H9 (cell line): ENCODE data around the gene VPS4A. TPM values are rescaled to one million over a fixed set of nuclear protein-coding genes. Genes with fewer than 3 reads are reported as not detected.

Source experiments
- DNase-seq: peaks from one replicate; pipeline ENCODE4 v3.0.0-alpha.2; 2017
- H2AFZ ChIP-seq: one replicate; pipeline ENCODE4 v1.6.1; 2013; ENCODE audit warnings: mild to moderate bottlenecking, low read length, control low read depth, moderate library complexity
- H2AK5ac ChIP-seq: 2 replicates; pipeline ENCODE4 v1.6.1; 2013; ENCODE audit warnings: low read length, control low read depth, mixed read lengths; ENCODE audit not compliant: insufficient read length
- H2BK120ac ChIP-seq: one replicate; pipeline ENCODE4 v1.6.1; 2013; ENCODE audit warnings: low read depth, mild to moderate bottlenecking, low read length, control low read depth, inconsistent platforms; ENCODE audit not compliant: poor library complexity, severe bottlenecking
- H2BK12ac ChIP-seq: 2 replicates; pipeline ENCODE4 v1.6.1; 2013; ENCODE audit warnings: low read length, control low read depth, mixed read lengths, low read depth; ENCODE audit not compliant: insufficient read length
- H2BK15ac ChIP-seq: 2 replicates; pipeline ENCODE4 v1.6.1; 2013; ENCODE audit warnings: low read depth, low read length, control low read depth
- H2BK20ac ChIP-seq: one replicate; pipeline ENCODE4 v1.6.1; 2013; ENCODE audit warnings: low read depth, mild to moderate bottlenecking, low read length, control low read depth, inconsistent platforms; ENCODE audit not compliant: poor library complexity, severe bottlenecking
- H2BK5ac ChIP-seq: 2 replicates; pipeline ENCODE4 v1.6.1; 2013; ENCODE audit warnings: low read length, control low read depth, mixed read lengths; ENCODE audit not compliant: insufficient read length
- H3K14ac ChIP-seq: 2 replicates; pipeline ENCODE4 v1.6.1; 2013; ENCODE audit warnings: low read length, control low read depth; ENCODE audit not compliant: insufficient read depth
- H3K18ac ChIP-seq: 2 replicates; pipeline ENCODE4 v1.6.1; 2013; ENCODE audit warnings: low read depth, mild to moderate bottlenecking, mixed read lengths, low read length, control low read depth; ENCODE audit not compliant: insufficient read length
- H3K23ac ChIP-seq: 2 replicates; pipeline ENCODE4 v1.6.1; 2013; ENCODE audit warnings: low read length, control low read depth, mixed read lengths, low read depth; ENCODE audit not compliant: insufficient read length
- H3K23me2 ChIP-seq: 2 replicates; pipeline ENCODE4 v1.6.1; 2013; ENCODE audit warnings: low read depth, mild to moderate bottlenecking, mixed read lengths, low read length, control low read depth; ENCODE audit not compliant: insufficient read length, poor library complexity, severe bottlenecking
- H3K27ac ChIP-seq: 2 replicates; pipeline ENCODE4 v1.5.1; 2013; ENCODE audit warnings: low read length, control low read depth, mixed read lengths, low read depth; ENCODE audit not compliant: insufficient read length
- H3K27me3 ChIP-seq: 2 replicates; pipeline ENCODE4 v1.6.1; 2013; ENCODE audit warnings: low read length, control low read depth, inconsistent platforms; ENCODE audit not compliant: insufficient read depth
- H3K4ac ChIP-seq: 2 replicates; pipeline ENCODE4 v1.6.1; 2013; ENCODE audit warnings: low read depth, mild to moderate bottlenecking, control low read depth, inconsistent platforms, low read length, moderate library complexity
- H3K4me1 ChIP-seq: 2 replicates; pipeline ENCODE4 v1.6.1; 2013; ENCODE audit warnings: low read length, control low read depth, inconsistent platforms; ENCODE audit not compliant: insufficient read depth
- H3K4me2 ChIP-seq: 2 replicates; pipeline ENCODE4 v1.6.1; 2013; ENCODE audit warnings: low read length, control low read depth, mixed read lengths; ENCODE audit not compliant: insufficient read length, insufficient read depth
- H3K56ac ChIP-seq: 2 replicates; pipeline ENCODE4 v1.6.1; 2013; ENCODE audit warnings: low read depth, mild to moderate bottlenecking, mixed read lengths, low read length, control low read depth; ENCODE audit not compliant: insufficient read length
- H3K79me1 ChIP-seq: 2 replicates; pipeline ENCODE4 v1.6.1; 2013; ENCODE audit warnings: low read depth, mild to moderate bottlenecking, moderate library complexity, low read length, control low read depth, inconsistent platforms; ENCODE audit not compliant: insufficient read depth, poor library complexity, severe bottlenecking
- H3K79me2 ChIP-seq: 2 replicates; pipeline ENCODE4 v1.6.1; 2013; ENCODE audit warnings: low read length, control low read depth, inconsistent platforms; ENCODE audit not compliant: insufficient read depth
- H3K9ac ChIP-seq: 2 replicates; pipeline ENCODE4 v1.6.1; 2013; ENCODE audit warnings: low read length, control low read depth, mixed read lengths; ENCODE audit not compliant: insufficient read length; ENCODE audit errors: extremely low read depth
- H3K9me3 ChIP-seq: one replicate; pipeline ENCODE4 v1.6.1; 2013; ENCODE audit warnings: low read depth, low read length, inconsistent platforms; ENCODE audit not compliant: control insufficient read depth
- H3T11ph ChIP-seq: one replicate; pipeline ENCODE4 v1.6.1; 2013; ENCODE audit warnings: mild to moderate bottlenecking, low read length, control low read depth, inconsistent platforms
- H4K20me1 ChIP-seq: one replicate; pipeline ENCODE4 v1.6.1; 2013; ENCODE audit not compliant: control insufficient read depth, insufficient read length, insufficient read depth
- H4K5ac ChIP-seq: 2 replicates; pipeline ENCODE4 v1.6.1; 2013; ENCODE audit warnings: low read depth, mild to moderate bottlenecking, mixed read lengths, low read length, control low read depth; ENCODE audit not compliant: insufficient read length
- H4K8ac ChIP-seq: replicated peaks from 2 replicates; pipeline ENCODE4 v1.6.1; 2013; ENCODE audit warnings: low read length, control low read depth, mixed read lengths, low read depth; ENCODE audit not compliant: insufficient read length
- H4K91ac ChIP-seq: 2 replicates; pipeline ENCODE4 v1.6.1; 2013; ENCODE audit warnings: low read depth, mild to moderate bottlenecking, moderate library complexity, mixed read lengths, low read length, control low read depth; ENCODE audit not compliant: insufficient read length
- H3K27ac Mint-ChIP-seq, 3 experiments: 2 replicates in 2 of 3; 3 replicates in 1 of 3; pipeline ENCODE4 v1.8.0; 2020 to 2021; ENCODE audit warnings: mixed read lengths in 3 of 3, mild to moderate bottlenecking in 1 of 3, moderate library complexity in 1 of 3
- H3K27me3 Mint-ChIP-seq: 2 replicates; pipeline ENCODE4 v1.8.0; 2021; ENCODE audit warnings: low read depth, mild to moderate bottlenecking, moderate library complexity, mixed read lengths
- H3K36me3 Mint-ChIP-seq, 3 experiments: 2 replicates in 2 of 3; 3 replicates in 1 of 3; pipeline ENCODE4 v1.8.0; 2020 to 2021; ENCODE audit warnings: low read depth in 3 of 3, mixed read lengths in 3 of 3; ENCODE audit not compliant: insufficient read depth in 1 of 3
- H3K4me1 Mint-ChIP-seq, 2 experiments: 2 replicates each; pipeline ENCODE4 v1.8.0; 2020; ENCODE audit warnings: mixed read lengths in 2 of 2
- H3K4me3 Mint-ChIP-seq, 2 experiments: 2 replicates in 1 of 2; 3 replicates in 1 of 2; pipeline ENCODE4 v1.8.0; 2020 to 2021; ENCODE audit warnings: mild to moderate bottlenecking in 2 of 2, mixed read lengths in 2 of 2, moderate library complexity in 1 of 2
- H3K9me3 Mint-ChIP-seq, 2 experiments: 2 replicates in 1 of 2; 3 replicates in 1 of 2; pipeline ENCODE4 v1.8.0; 2020; ENCODE audit warnings: mild to moderate bottlenecking in 2 of 2, mixed read lengths in 2 of 2, moderate library complexity in 1 of 2
- WGBS: extraction: QIAGEN DNeasy Blood & Tissue Kit; methylation state at CpG from one replicate; pipeline ENCODE4 v1.1.7; 2013; ENCODE audit warnings: missing lambda C conversion rate, low lambda C conversion rate, mixed read lengths; ENCODE audit not compliant: insufficient read length; ENCODE audit errors: extremely low coverage; 5-methylcytosine and 5-hydroxymethylcytosine counted together
- total RNA-seq: library from RNA; stranded (reverse); gene quantifications from 2 replicates; pipeline ENCODE4 v1.2.1, GENCODE V29; 2021
- TF ChIP-seq, protein P1 (sequence below): fragments of 200-600 bp; sonication (generic); conservative IDR thresholded peaks from 3 replicates; pipeline ENCODE4 v1.8.0; 2021; ENCODE audit warnings: antibody characterized with exemption, mild to moderate bottlenecking

The VPS4A gene
- total RNA-seq, 1 experiment from 2014 or later = 27.1 TPM

DNA sequence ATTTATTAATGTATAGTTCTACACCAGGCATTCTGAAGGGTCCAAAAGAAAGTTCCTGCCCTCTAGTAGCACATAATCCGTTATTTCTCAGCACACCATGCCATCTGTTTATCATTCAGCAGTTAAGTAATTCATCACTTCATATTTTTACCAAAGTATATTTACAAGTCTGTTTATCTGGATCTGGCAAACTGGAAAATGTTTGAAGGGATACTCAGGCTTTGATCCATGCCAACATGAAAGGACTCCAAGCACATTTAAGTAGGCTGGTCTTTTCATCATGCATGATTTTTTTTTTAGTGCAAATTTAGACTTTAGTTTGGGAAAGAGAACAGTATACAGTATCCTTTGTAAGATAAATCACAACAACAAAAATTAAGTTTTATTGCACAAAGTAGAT lies 4.1 kb upstream of the VPS4A start:
- peaks cover 0 to 2% (median 1%) of the 10 kb centered on the region in 3 experiments; a peak in 1 of 7 replicates for H3K36me3 Mint-ChIP-seq
- TF ChIP-seq, protein P1, sequence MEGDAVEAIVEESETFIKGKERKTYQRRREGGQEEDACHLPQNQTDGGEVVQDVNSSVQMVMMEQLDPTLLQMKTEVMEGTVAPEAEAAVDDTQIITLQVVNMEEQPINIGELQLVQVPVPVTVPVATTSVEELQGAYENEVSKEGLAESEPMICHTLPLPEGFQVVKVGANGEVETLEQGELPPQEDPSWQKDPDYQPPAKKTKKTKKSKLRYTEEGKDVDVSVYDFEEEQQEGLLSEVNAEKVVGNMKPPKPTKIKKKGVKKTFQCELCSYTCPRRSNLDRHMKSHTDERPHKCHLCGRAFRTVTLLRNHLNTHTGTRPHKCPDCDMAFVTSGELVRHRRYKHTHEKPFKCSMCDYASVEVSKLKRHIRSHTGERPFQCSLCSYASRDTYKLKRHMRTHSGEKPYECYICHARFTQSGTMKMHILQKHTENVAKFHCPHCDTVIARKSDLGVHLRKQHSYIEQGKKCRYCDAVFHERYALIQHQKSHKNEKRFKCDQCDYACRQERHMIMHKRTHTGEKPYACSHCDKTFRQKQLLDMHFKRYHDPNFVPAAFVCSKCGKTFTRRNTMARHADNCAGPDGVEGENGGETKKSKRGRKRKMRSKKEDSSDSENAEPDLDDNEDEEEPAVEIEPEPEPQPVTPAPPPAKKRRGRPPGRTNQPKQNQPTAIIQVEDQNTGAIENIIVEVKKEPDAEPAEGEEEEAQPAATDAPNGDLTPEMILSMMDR = no peak
- no peak overlapping the region for H2BK12ac ChIP-seq

More for the DNA sequence above, 4.1 kb upstream of the VPS4A start:
- no peak overlapping the region for H3K27ac ChIP-seq
- no peaks in the 10 kb centered on the region; the same call in 1 of the 2 replicates for H3K27me3 Mint-ChIP-seq
- H3K27me3 ChIP-seq = no peaks in the 10 kb centered on the region
- no CpG with 5 or more reads among the region's 1 CpG for WGBS
- H3K4me2 ChIP-seq = no peak overlapping the region
- H3K9me3 ChIP-seq = no peaks in the 10 kb centered on the region
- H3K18ac ChIP-seq = no peak overlapping the region
- no peak overlapping the region for H2BK120ac ChIP-seq
- no peak overlapping the region for H3K23ac ChIP-seq
- H4K8ac ChIP-seq = no peak overlapping the region
- no peaks in the 10 kb centered on the region for H4K20me1 ChIP-seq
- H2BK20ac ChIP-seq = no peak overlapping the region
- H3K9me3 Mint-ChIP-seq = no peaks in the 10 kb centered on the region; a peak in 2 of 5 replicates
- H3K4me3 Mint-ChIP-seq = no peak overlapping the region
- no peak overlapping the region for H2AFZ ChIP-seq
- H3K14ac ChIP-seq = no peak overlapping the region
- peaks cover 5% of the 10 kb centered on the region for H3K23me2 ChIP-seq
- H3T11ph ChIP-seq = no peak overlapping the region
- no peak for DNase-seq
- no peak overlapping the region for H3K27ac Mint-ChIP-seq
- no peak overlapping the region for H2BK5ac ChIP-seq
- H4K5ac ChIP-seq = no peak overlapping the region
- H2AK5ac ChIP-seq = no peak overlapping the region
- H3K4me1 ChIP-seq = peaks cover under 1% of the 10 kb centered on the region; the same call in 1 of the 2 replicates
- H3K4me1 Mint-ChIP-seq = peaks cover 4 to 7% of the 10 kb centered on the region in 2 experiments
- no peak overlapping the region for H3K4ac ChIP-seq
- no peaks in the 10 kb centered on the region for H3K79me1 ChIP-seq
- H3K56ac ChIP-seq = no peak overlapping the region
- H3K9ac ChIP-seq = no peak overlapping the region
- H4K91ac ChIP-seq = no peak overlapping the region
- peaks cover under 1% of the 10 kb centered on the region; the same call in 1 of the 2 replicates for H3K79me2 ChIP-seq
- no peak overlapping the region for H2BK15ac ChIP-seq
